ENCODE results near the gene ATP9B.

ATP9B gene

DNA sequence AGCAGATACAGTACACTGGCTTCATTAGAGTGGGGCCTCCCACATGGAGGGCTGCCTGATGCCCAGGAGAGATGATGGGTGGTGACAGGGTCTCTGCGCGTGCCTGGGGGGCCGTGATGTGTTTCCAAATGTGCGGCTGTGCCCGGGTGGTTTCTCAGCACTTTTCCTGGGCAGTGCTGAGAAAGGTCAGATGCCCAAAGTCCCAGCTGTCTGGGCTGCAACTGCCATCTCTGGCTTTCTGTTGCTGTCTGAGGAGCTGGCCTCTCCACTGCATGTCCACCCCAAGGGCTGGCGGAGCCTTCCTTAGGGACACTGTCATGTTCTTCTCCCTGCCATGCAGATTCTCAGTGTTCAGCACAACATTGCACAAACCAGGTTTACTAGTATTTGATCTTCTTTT is 263.9 kb downstream of the ATP9B start:
- TF ChIP-seq ZFP30 (CRISPR knock-in tag; IDR thresholded peaks at IDR 0.05) (no peak), ISL1 (CRISPR knock-in tag; IDR thresholded peaks at IDR 0.05) (no peak), GLIS3 (CRISPR knock-in tag; IDR thresholded peaks at IDR 0.05) (no peak), TCF4 (CRISPR knock-in tag; IDR thresholded peaks at IDR 0.05; ENCODE audit: borderline replicate concordance) (no peak)
- TF ChIP-seq, protein P1, sequence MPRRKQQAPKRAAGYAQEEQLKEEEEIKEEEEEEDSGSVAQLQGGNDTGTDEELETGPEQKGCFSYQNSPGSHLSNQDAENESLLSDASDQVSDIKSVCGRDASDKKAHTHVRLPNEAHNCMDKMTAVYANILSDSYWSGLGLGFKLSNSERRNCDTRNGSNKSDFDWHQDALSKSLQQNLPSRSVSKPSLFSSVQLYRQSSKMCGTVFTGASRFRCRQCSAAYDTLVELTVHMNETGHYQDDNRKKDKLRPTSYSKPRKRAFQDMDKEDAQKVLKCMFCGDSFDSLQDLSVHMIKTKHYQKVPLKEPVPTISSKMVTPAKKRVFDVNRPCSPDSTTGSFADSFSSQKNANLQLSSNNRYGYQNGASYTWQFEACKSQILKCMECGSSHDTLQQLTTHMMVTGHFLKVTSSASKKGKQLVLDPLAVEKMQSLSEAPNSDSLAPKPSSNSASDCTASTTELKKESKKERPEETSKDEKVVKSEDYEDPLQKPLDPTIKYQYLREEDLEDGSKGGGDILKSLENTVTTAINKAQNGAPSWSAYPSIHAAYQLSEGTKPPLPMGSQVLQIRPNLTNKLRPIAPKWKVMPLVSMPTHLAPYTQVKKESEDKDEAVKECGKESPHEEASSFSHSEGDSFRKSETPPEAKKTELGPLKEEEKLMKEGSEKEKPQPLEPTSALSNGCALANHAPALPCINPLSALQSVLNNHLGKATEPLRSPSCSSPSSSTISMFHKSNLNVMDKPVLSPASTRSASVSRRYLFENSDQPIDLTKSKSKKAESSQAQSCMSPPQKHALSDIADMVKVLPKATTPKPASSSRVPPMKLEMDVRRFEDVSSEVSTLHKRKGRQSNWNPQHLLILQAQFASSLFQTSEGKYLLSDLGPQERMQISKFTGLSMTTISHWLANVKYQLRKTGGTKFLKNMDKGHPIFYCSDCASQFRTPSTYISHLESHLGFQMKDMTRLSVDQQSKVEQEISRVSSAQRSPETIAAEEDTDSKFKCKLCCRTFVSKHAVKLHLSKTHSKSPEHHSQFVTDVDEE (CRISPR knock-in tag; IDR thresholded peaks at IDR 0.05) = no peak
- ATAC-seq = no peak

DNA sequence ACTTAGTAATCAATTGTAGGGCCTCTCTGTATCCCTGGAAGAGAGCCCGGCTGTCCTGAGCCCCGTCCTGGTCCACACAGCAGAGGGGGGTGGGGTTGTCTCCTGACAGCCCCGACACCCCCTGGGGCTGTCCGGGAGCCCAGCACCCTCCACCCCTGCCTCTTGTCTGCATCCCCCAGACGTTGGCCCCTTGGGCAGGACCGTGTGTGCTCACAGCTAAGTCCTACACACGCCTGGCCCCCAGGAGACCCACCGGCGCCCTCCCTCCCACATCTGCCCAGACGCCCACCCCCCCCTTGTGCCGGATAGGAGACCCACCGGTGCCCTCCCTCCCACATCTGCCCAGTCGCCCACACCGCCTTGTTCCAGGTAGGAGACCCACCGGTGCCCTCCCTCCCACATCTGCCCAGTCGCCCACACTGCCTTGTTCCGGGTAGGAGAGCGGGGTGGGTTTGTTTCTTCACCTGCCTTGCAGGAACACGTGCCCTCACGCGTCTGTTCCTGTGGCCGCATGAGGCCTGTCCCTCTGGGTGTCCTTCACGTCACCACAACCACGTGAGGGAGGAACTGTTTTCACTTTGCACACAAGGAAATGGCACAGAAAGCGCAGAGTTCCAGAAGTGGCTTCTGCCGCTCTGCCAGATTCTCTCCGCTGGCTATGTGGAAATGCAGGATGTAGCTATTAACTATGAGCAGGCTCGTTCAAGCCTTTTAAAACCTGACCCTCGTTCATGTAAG is 265.5 kb downstream of the ATP9B start:
- ATAC-seq = no peak
- no peak for TF ChIP-seq BACH2 (CRISPR knock-in tag; IDR thresholded peaks at IDR 0.05; ENCODE audit: borderline replicate concordance)

DNA sequence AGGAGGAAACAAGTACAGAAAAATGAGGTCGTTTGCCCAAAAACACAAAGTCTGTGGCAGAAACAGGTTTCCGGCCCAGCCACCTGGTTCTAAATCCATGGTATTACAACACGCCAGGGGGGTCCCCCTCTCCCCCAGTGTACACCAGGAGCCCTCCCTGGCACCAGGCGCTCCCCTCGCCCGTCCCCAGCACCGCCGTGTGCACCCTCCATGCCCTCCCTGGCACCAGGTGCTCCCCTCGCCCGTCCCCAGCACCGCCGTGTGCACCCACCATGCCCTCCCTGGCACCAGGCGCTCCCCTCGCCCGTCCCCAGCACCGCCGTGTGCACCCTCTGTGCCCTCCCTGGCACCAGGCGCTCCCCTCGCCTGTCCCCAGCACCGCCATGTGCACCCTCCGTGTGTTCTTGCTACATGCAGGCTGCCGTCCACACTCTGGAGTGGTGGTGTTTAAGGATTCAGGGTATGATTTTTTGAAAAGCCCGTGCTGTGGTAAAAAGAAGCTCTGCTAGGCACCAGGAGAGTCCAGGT is 266.7 kb downstream of the ATP9B start:
- peak; percentile 34 for ATAC-seq
- TF ChIP-seq, protein P2, sequence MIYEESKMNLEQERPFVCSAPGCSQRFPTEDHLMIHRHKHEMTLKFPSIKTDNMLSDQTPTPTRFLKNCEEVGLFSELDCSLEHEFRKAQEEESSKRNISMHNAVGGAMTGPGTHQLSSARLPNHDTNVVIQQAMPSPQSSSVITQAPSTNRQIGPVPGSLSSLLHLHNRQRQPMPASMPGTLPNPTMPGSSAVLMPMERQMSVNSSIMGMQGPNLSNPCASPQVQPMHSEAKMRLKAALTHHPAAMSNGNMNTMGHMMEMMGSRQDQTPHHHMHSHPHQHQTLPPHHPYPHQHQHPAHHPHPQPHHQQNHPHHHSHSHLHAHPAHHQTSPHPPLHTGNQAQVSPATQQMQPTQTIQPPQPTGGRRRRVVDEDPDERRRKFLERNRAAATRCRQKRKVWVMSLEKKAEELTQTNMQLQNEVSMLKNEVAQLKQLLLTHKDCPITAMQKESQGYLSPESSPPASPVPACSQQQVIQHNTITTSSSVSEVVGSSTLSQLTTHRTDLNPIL (CRISPR knock-in tag; IDR thresholded peaks at IDR 0.05; ENCODE audit: low read depth) = no peak

DNA sequence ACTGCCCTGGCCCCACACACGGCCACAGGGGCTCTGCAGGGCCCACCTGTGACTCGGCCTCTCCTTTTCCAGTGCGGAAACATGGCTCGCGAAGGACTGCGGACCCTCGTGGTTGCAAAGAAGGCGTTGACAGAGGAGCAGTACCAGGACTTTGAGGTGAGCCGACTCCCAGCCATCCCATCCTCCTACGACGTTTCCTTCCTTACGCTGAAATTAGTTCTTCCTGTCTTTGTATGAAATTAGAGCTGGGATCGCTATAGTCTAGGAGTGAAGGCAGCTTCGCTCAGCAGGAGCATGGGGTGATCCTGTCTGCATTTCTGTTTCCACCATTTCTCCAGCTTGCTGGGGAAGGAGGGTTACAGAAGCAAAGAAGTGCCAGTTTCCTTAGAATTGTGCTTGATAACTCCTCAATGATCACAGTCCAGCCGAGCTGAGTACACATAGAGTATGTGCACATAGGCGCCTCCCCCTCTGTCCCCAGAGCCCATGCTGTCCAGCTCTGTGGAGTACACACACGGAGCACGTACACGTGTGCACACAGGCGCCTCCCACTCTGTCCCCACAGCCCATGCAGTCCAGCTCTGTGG is 267.5 kb downstream of the ATP9B start:
- TF ChIP-seq BACH2 (CRISPR knock-in tag; IDR thresholded peaks at IDR 0.05; ENCODE audit: borderline replicate concordance) = no peak
- TF ChIP-seq ZNF70 (CRISPR knock-in tag; IDR thresholded peaks at IDR 0.05) = no peak
- TF ChIP-seq OSR1 (CRISPR knock-in tag; IDR thresholded peaks at IDR 0.05) = no peak
- TF ChIP-seq TCF4 (CRISPR knock-in tag; IDR thresholded peaks at IDR 0.05; ENCODE audit: borderline replicate concordance) = no peak
- no peak for TF ChIP-seq RARB (CRISPR knock-in tag; IDR thresholded peaks at IDR 0.05)
- no peak for TF ChIP-seq CSDC2 (CRISPR knock-in tag; IDR thresholded peaks at IDR 0.05)
- no peak for TF ChIP-seq ZFP3 (CRISPR knock-in tag; IDR thresholded peaks at IDR 0.05)
- no peak for TF ChIP-seq ZC3H10 (CRISPR knock-in tag; IDR thresholded peaks at IDR 0.05)
- TF ChIP-seq, protein P3, sequence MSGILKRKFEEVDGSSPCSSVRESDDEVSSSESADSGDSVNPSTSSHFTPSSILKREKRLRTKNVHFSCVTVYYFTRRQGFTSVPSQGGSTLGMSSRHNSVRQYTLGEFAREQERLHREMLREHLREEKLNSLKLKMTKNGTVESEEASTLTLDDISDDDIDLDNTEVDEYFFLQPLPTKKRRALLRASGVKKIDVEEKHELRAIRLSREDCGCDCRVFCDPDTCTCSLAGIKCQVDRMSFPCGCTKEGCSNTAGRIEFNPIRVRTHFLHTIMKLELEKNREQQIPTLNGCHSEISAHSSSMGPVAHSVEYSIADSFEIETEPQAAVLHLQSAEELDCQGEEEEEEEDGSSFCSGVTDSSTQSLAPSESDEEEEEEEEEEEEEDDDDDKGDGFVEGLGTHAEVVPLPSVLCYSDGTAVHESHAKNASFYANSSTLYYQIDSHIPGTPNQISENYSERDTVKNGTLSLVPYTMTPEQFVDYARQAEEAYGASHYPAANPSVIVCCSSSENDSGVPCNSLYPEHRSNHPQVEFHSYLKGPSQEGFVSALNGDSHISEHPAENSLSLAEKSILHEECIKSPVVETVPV (CRISPR knock-in tag; IDR thresholded peaks at IDR 0.05) = no peak
- TF ChIP-seq ESRRG (CRISPR knock-in tag; IDR thresholded peaks at IDR 0.05) = no peak
- ATAC-seq = no peak

DNA sequence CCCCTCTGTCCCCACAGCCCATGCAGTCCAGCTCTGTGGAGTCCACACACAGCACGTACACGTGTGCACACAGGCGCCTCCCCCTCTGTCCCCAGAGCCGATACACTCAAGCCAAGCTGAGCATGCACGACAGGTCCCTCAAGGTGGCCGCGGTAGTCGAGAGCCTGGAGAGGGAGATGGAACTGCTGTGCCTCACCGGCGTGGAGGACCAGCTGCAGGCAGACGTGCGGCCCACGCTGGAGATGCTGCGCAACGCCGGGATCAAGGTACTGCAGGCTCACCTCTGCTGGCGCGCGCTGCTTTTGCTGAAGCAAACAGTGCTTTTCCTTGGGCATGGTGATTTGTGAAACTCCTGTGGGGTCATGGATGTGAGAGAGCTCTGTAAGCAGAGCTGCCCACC is 268.0 kb downstream of the ATP9B start:
- TF ChIP-seq CSDC2 (CRISPR knock-in tag; IDR thresholded peaks at IDR 0.05) (no peak), RARB (CRISPR knock-in tag; IDR thresholded peaks at IDR 0.05) (no peak), ZFP3 (CRISPR knock-in tag; IDR thresholded peaks at IDR 0.05) (no peak), ZNF8 (CRISPR knock-in tag; IDR thresholded peaks at IDR 0.05) (no peak), ZNF565 (CRISPR knock-in tag; conservative IDR thresholded peaks at IDR 0.05; ENCODE audit: low read depth) (no peak), SNAI2 (CRISPR knock-in tag; IDR thresholded peaks at IDR 0.05) (no peak), ARNTL (CRISPR knock-in tag; IDR thresholded peaks at IDR 0.05; ENCODE audit: borderline replicate concordance, low read depth) (no peak), PPARA (CRISPR knock-in tag; IDR thresholded peaks at IDR 0.05; ENCODE audit: borderline replicate concordance) (no peak), TOX (CRISPR knock-in tag; IDR thresholded peaks at IDR 0.05; ENCODE audit: borderline replicate concordance) (no peak), BACH2 (CRISPR knock-in tag; IDR thresholded peaks at IDR 0.05; ENCODE audit: borderline replicate concordance) (no peak), ZC3H10 (CRISPR knock-in tag; IDR thresholded peaks at IDR 0.05) (no peak)
- TF ChIP-seq, protein P3 (CRISPR knock-in tag; IDR thresholded peaks at IDR 0.05) = no peak
- TF ChIP-seq, protein P4, sequence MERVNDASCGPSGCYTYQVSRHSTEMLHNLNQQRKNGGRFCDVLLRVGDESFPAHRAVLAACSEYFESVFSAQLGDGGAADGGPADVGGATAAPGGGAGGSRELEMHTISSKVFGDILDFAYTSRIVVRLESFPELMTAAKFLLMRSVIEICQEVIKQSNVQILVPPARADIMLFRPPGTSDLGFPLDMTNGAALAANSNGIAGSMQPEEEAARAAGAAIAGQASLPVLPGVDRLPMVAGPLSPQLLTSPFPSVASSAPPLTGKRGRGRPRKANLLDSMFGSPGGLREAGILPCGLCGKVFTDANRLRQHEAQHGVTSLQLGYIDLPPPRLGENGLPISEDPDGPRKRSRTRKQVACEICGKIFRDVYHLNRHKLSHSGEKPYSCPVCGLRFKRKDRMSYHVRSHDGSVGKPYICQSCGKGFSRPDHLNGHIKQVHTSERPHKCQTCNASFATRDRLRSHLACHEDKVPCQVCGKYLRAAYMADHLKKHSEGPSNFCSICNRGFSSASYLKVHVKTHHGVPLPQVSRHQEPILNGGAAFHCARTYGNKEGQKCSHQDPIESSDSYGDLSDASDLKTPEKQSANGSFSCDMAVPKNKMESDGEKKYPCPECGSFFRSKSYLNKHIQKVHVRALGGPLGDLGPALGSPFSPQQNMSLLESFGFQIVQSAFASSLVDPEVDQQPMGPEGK (CRISPR knock-in tag; IDR thresholded peaks at IDR 0.05; ENCODE audit: borderline replicate concordance) = no peak
- TF ChIP-seq, protein P2 (CRISPR knock-in tag; IDR thresholded peaks at IDR 0.05; ENCODE audit: low read depth) = no peak
- no peak for ATAC-seq
